Smooth muscle cell (in vitro differentiated cells): ENCODE results near the gene JMY. TPM values are rescaled to one million over a fixed set of nuclear protein-coding genes. Genes with fewer than 3 reads are reported as not detected.

Experiments used
- DNase-seq: peaks from one replicate; lab custom pipeline; 2025; ENCODE audit not compliant: unreplicated experiment; lab: John Stamatoyannopoulos, UW
- H2AFZ ChIP-seq: fragments of 200-600 bp; sonication (generic); 2 replicates; pipeline ENCODE4 v1.6.0; 2016; ENCODE audit warnings: antibody characterized with exemption, low read depth, mild to moderate bottlenecking
- H3F3A ChIP-seq: fragments of 200-600 bp; sonication (generic); 2 replicates; pipeline ENCODE4 v1.6.0; 2017; ENCODE audit warnings: antibody characterized with exemption, low read depth
- H3K27ac ChIP-seq: fragments of 200-600 bp; sonication (generic); 2 replicates; pipeline ENCODE4 v1.5.1; 2016; ENCODE audit warnings: low read depth, mild to moderate bottlenecking
- H3K27me3 ChIP-seq: fragments of 200-600 bp; sonication (generic); 2 replicates; pipeline ENCODE4 v1.6.1; 2016; ENCODE audit warnings: low read depth, mild to moderate bottlenecking
- H3K36me3 ChIP-seq: fragments of 200-600 bp; sonication (generic); 2 replicates; pipeline ENCODE4 v1.5.1; 2016; ENCODE audit warnings: low read depth
- H3K4me1 ChIP-seq: fragments of 200-600 bp; sonication (generic); 2 replicates; pipeline ENCODE4 v1.5.1; 2016; ENCODE audit warnings: low read depth
- H3K4me2 ChIP-seq: fragments of 200-600 bp; sonication (generic); 2 replicates; pipeline ENCODE4 v1.6.0; 2016; ENCODE audit warnings: mild to moderate bottlenecking
- H3K4me3 ChIP-seq: fragments of 200-600 bp; sonication (generic); 2 replicates; pipeline ENCODE4 v1.5.1; 2016; ENCODE audit warnings: mild to moderate bottlenecking
- H3K79me2 ChIP-seq: fragments of 200-600 bp; sonication (generic); 2 replicates; pipeline ENCODE4 v1.6.0; 2016; ENCODE audit warnings: low read depth, mild to moderate bottlenecking
- H3K9ac ChIP-seq: fragments of 200-600 bp; sonication (generic); 2 replicates; pipeline ENCODE4 v1.6.0; 2016; ENCODE audit warnings: low read depth
- H3K9me3 ChIP-seq: fragments of 200-600 bp; sonication (generic); replicated peaks from 2 replicates; pipeline ENCODE4 v1.5.1; 2016; ENCODE audit warnings: low read depth
- H4K20me1 ChIP-seq: fragments of 200-600 bp; sonication (generic); 2 replicates; pipeline ENCODE4 v1.6.0; 2016; ENCODE audit warnings: low read depth
- CTCF ChIP-seq: fragments of 200-600 bp; sonication (generic); IDR thresholded peaks from 2 replicates; pipeline ENCODE4 v1.5.1; 2017; ENCODE audit warnings: borderline replicate concordance, mild to moderate bottlenecking, antibody characterized with exemption; ENCODE audit not compliant: insufficient read depth, poor library complexity, severe bottlenecking
- WGBS: methylation state at CpG from one replicate; pipeline ENCODE4 v1.1.7; 2016; ENCODE audit warnings: low lambda C conversion rate; 5-methylcytosine and 5-hydroxymethylcytosine counted together
- polyA plus RNA-seq: library from polyadenylated mRNA; unstranded; fragments of >200 nt; fragmentation: Nextera tagmentation; extraction: Ambion mirVana; gene quantifications from 2 replicates; pipeline ENCODE4 v1.2.1, GENCODE V29; 2016
- total RNA-seq: library from RNA; depleted of rRNA; stranded (reverse); fragments of >200 nt; gene quantifications from 2 replicates; pipeline ENCODE4 v1.2.3, GENCODE V29; 2014

The JMY gene
- total RNA-seq = 5.0 and 5.9 TPM in 2 replicates
- polyA plus RNA-seq = 0.55 and 1.7 TPM in 2 replicates

DNA sequence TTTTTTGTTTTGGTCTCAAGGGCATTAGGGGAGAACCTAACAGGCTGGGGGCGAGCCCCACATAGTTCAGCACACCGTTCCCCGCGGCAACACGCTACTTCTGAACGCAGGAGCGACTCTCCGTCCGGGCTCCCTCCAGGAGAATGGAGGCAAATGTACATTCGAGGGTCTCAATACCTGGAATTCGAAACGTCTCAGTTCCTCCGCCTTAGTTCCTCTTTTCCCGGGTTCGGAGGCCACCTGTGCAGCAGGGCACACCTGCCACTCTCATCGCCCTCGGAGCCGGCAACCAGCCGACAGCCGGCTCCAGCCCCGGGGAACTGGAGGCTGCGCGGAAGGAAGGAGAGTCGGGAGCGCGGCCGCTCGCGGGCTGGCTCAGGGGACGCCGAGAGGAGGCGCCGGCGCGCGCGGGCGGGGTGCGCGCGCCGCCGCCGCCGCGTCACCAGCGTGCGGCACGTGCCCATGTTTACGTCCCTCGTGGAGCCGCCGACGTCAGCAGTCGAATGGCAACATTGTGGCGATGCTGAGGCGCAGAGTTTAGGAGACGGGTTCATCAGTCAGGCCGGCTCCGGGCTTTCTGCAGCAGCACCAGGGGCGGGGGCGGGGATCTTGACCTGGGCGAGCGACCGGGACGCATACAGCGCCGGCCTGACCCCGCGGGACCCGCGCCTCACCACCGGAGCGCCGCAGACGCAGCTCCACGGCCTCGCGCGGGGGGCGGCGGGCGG lies at the start of gene JMY:
TSS of gene JMY (plus strand) at position 498 of the 728 bp plus-strand sequence. CDS start 520 bp downstream, outside the sequence.
- Histone ChIP-seq H3F3A (no peaks in the 10 kb centered on the region), H3K4me1 (peaks cover 18% of the 10 kb centered on the region), H4K20me1 (peaks cover 22% of the 10 kb centered on the region), H3K9me3 (no peaks in the 10 kb centered on the region), H3K9ac (peak within 1 kb of the TSS; percentile 77), H3K27ac (peak within 1 kb of the TSS; percentile 38), H3K4me2 (peak within 1 kb of the TSS; percentile 97), H3K79me2 (peaks cover 4% of the 10 kb centered on the region), H3K27me3 (peaks cover 30% of the 10 kb centered on the region), H3K36me3 (no peaks in the 10 kb centered on the region), H2AFZ (peak within 1 kb of the TSS; percentile 97), H3K4me3 (peak within 1 kb of the TSS; percentile 83)
- 1% methylated on average over 70 of the region's 83 CpGs for WGBS
- peak; percentile 34 for DNase-seq
- TF ChIP-seq CTCF = no peak

DNA sequence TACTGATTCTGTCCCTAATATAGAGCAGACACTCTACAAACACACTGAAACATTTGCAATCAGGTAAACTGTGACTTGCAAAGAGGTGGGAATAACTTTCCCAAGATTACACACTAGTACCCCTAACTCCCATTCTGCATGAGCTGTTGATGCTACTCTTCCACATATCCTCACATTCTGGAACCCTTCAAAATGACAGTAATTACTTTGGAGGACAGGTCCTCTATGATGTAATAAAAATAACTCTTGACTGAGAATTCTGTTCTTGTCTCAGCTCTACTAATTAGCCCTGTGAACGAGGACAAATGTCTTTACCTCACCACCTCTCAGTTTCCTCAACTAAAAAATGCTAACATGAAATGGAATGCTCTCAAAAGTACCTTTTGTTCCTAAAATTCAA lies 49.5 kb upstream of the JMY start:
- Histone ChIP-seq H3F3A (no peaks in the 10 kb centered on the region), H2AFZ (no peak overlapping the region), H3K79me2 (no peaks in the 10 kb centered on the region), H3K9ac (no peak overlapping the region), H3K9me3 (no peaks in the 10 kb centered on the region), H4K20me1 (no peaks in the 10 kb centered on the region), H3K27me3 (no peaks in the 10 kb centered on the region), H3K4me1 (no peaks in the 10 kb centered on the region), H3K4me3 (no peak overlapping the region), H3K27ac (no peak overlapping the region), H3K36me3 (no peaks in the 10 kb centered on the region), H3K4me2 (no peak overlapping the region)
- no peak for DNase-seq
- no peak for TF ChIP-seq CTCF
- 79% methylated on average over 1 of the region's 1 CpG for WGBS

GRCh38 chr5:79189439-79190234 lies 46.3 kb upstream of the JMY start:
- no peaks in the 10 kb centered on the region for H3K27me3 ChIP-seq
- H4K20me1 ChIP-seq = no peaks in the 10 kb centered on the region
- no peak overlapping the region for H2AFZ ChIP-seq
- no peaks in the 10 kb centered on the region for H3K79me2 ChIP-seq
- H3K4me2 ChIP-seq = no peak overlapping the region
- H3K4me1 ChIP-seq = no peaks in the 10 kb centered on the region
- H3K9me3 ChIP-seq = no peaks in the 10 kb centered on the region
- H3K4me3 ChIP-seq = no peak overlapping the region
- H3K36me3 ChIP-seq = no peaks in the 10 kb centered on the region
- no peaks in the 10 kb centered on the region for H3F3A ChIP-seq
- no peak overlapping the region for H3K9ac ChIP-seq
- 80% methylated on average over 8 of the region's 8 CpGs for WGBS
- TF ChIP-seq CTCF = no peak
- no peak for DNase-seq
- no peak overlapping the region for H3K27ac ChIP-seq
